HepG2 (cell line): ENCODE data around the gene NELL1. TPM values are rescaled to one million over a fixed set of nuclear protein-coding genes. Genes with fewer than 3 reads are reported as not detected.

Experiments
- ATAC-seq: fragments of 200-7000 bp; cut with Tn5 transposase; 3 replicates; pipeline ENCODE4 v1.9.1; 2020; ENCODE audit warnings: mild to moderate bottlenecking, moderate library complexity
- BruUV-seq: library from RNA; stranded (reverse); fragments of 400-500 nt; replicated peaks from 2 replicates; lab custom pipeline; 2021; lab: Mats Ljungman, UMichigan
- CTCF ChIA-PET: fragments of 300-600 bp; formaldehyde crosslinking; extraction: SDS; loops from one replicate; lab custom pipeline; 2021; ENCODE audit warnings: low total read pairs, inconsistent platforms, low intra/inter-chr PET ratio; lab: Yijun Ruan, JAX
- POLR2A ChIA-PET: fragments of 350-600 bp; sonication (Branson Sonifier 250); formaldehyde crosslinking; loops from one replicate; lab custom pipeline; 2020; ENCODE audit warnings: antibody characterized with exemption, inconsistent platforms; lab: Yijun Ruan, JAX
- DNase-seq: peaks from one replicate; pipeline ENCODE4 v3.0.0-alpha.2; 2015; ENCODE audit warnings: low spot score
- FAIRE-seq: peaks from 3 replicates; lab custom pipeline; 2011; peaks lifted over from hg19 to GRCh38; lab: Jason Lieb, UNC
- H2AFZ ChIP-seq: one replicate; pipeline ENCODE4 v1.6.1; 2011; ENCODE audit warnings: low read length, inconsistent platforms
- H3K27ac ChIP-seq: fragments of 300-600 bp; 3 replicates; pipeline ENCODE4 v1.8.0; 2011; ENCODE audit warnings: mixed run types, mild to moderate bottlenecking, mixed read lengths, low read length, inconsistent platforms; ENCODE audit not compliant: insufficient read depth; ENCODE audit errors: extremely low read length
- H3K27me3 ChIP-seq, 2 experiments: fragments of 200-600 bp in 1 of 2; 2 replicates in 1 of 2; 3 replicates in 1 of 2; pipeline versions ENCODE4 v1.6.0 to v1.8.0; 2011; ENCODE audit warnings: low read length in 2 of 2, mild to moderate bottlenecking in 2 of 2, moderate library complexity in 2 of 2, inconsistent platforms in 1 of 2; ENCODE audit not compliant: insufficient read depth in 2 of 2, control insufficient read depth in 1 of 2
- H3K36me3 ChIP-seq, 2 experiments: fragments of 200-600 bp in 1 of 2; replicated peaks in 1 of 2; 2 replicates in 1 of 2; 3 replicates in 1 of 2; pipeline versions ENCODE4 v1.5.1 to v1.8.0; 2011; ENCODE audit warnings: low read length in 2 of 2, inconsistent platforms in 1 of 2; ENCODE audit not compliant: insufficient read depth in 2 of 2, control insufficient read depth in 1 of 2
- H3K4me1 ChIP-seq: 2 replicates; pipeline ENCODE4 v1.5.1; 2012; ENCODE audit warnings: low read length, inconsistent platforms; ENCODE audit not compliant: insufficient read depth
- H3K4me2 ChIP-seq: 2 replicates; pipeline ENCODE4 v1.6.0; 2011; ENCODE audit warnings: low read depth, low read length, inconsistent platforms
- H3K4me3 ChIP-seq, 3 experiments: fragments of 200-600 bp in 1 of 3; sonication (generic), shearing (Covaris generic) in 1 of 3; replicated peaks in 1 of 3; 2 replicates each; pipeline ENCODE4 v1.5.1; 2011 to 2016; ENCODE audit warnings: low read length in 3 of 3, inconsistent platforms in 2 of 3, low read depth in 2 of 3, mild to moderate bottlenecking in 2 of 3, control low read depth in 1 of 3, mixed read lengths in 1 of 3; ENCODE audit not compliant: insufficient read depth in 1 of 3
- H3K79me2 ChIP-seq: one replicate; pipeline ENCODE4 v1.6.1; 2011; ENCODE audit warnings: low read length, inconsistent platforms; ENCODE audit not compliant: insufficient read depth
- H3K9ac ChIP-seq: 2 replicates; pipeline ENCODE4 v1.6.0; 2011; ENCODE audit warnings: mild to moderate bottlenecking, low read depth, low read length, inconsistent platforms; ENCODE audit not compliant: insufficient read depth
- H3K9me3 ChIP-seq: 2 replicates; pipeline ENCODE4 v1.5.1; 2012; ENCODE audit warnings: mild to moderate bottlenecking, low read length
- H4K20me1 ChIP-seq: 2 replicates; pipeline ENCODE4 v1.6.0; 2011; ENCODE audit warnings: inconsistent platforms, mild to moderate bottlenecking, low read length, moderate library complexity; ENCODE audit not compliant: insufficient read depth
- DMTF1 ChIP-seq: sonication (generic); formaldehyde crosslinking; IDR thresholded peaks from 2 replicates; pipeline ENCODE4 v1.4.0; 2020; ENCODE audit warnings: mild to moderate bottlenecking, missing genetic modification reagents
- E2F2 ChIP-seq: sonication (generic); formaldehyde crosslinking; IDR thresholded peaks from 2 replicates; pipeline ENCODE4 v1.4.0; 2020; ENCODE audit warnings: missing genetic modification reagents, borderline replicate concordance
- HDAC2 ChIP-seq: sonication (generic); formaldehyde crosslinking; IDR thresholded peaks from 2 replicates; pipeline ENCODE4 v1.4.0; 2020; ENCODE audit warnings: missing genetic modification reagents
- MED8 ChIP-seq: sonication (generic); formaldehyde crosslinking; IDR thresholded peaks from 2 replicates; pipeline ENCODE4 v1.8.1; 2023; ENCODE audit warnings: mild to moderate bottlenecking, missing genetic modification reagents; ENCODE audit not compliant: insufficient replicate concordance
- NFYC ChIP-seq: IDR thresholded peaks from 2 replicates; pipeline ENCODE4 v1.6.1; 2016; ENCODE audit warnings: missing genetic modification reagents, missing compliant biosample characterization
- PAWR ChIP-seq: sonication (generic); formaldehyde crosslinking; IDR thresholded peaks from 2 replicates; pipeline ENCODE4 v1.4.0; 2020; ENCODE audit warnings: missing genetic modification reagents, mild to moderate bottlenecking, borderline replicate concordance
- RBFOX2 ChIP-seq: fragments of 200-400 bp; formaldehyde crosslinking; IDR thresholded peaks from 2 replicates; pipeline ENCODE4 v1.6.1; 2017; ENCODE audit warnings: low read depth, mild to moderate bottlenecking, low read length
- SOX6 ChIP-seq, 2 experiments: fragments of 450-650 bp in 1 of 2; sonication (generic) in 1 of 2; formaldehyde crosslinking in 1 of 2; IDR thresholded peaks; 2 replicates each; pipeline versions ENCODE4 v1.4.0 to v1.6.1; 2017 to 2020; ENCODE audit warnings: antibody characterized with exemption in 1 of 2, mild to moderate bottlenecking in 1 of 2, missing genetic modification reagents in 1 of 2
- ZBTB38 ChIP-seq: sonication (generic); formaldehyde crosslinking; IDR thresholded peaks from 2 replicates; pipeline ENCODE4 v1.5.1; 2020; ENCODE audit warnings: mild to moderate bottlenecking, missing genetic modification reagents
- ZFYVE20 ChIP-seq: sonication (generic); formaldehyde crosslinking; IDR thresholded peaks from 2 replicates; pipeline ENCODE4 v1.8.0; 2023; ENCODE audit warnings: low read depth, mild to moderate bottlenecking, moderate library complexity, missing genetic modification reagents, borderline replicate concordance
- ZNF598 ChIP-seq: sonication (generic); formaldehyde crosslinking; IDR thresholded peaks from 2 replicates; pipeline ENCODE4 v1.5.1; 2020; ENCODE audit warnings: mild to moderate bottlenecking, missing genetic modification reagents, borderline replicate concordance
- ZNF773 ChIP-seq: sonication (generic); formaldehyde crosslinking; IDR thresholded peaks from 2 replicates; pipeline ENCODE4 v1.4.0; 2020; ENCODE audit warnings: missing genetic modification reagents, borderline replicate concordance
- ZNF782 ChIP-seq: sonication (generic); formaldehyde crosslinking; IDR thresholded peaks from 2 replicates; pipeline ENCODE4 v1.4.0; 2020; ENCODE audit warnings: missing genetic modification reagents, mild to moderate bottlenecking, borderline replicate concordance
- WGBS: methylation state at CpG from one replicate; pipeline ENCODE4 v1.1.6; 2017; ENCODE audit warnings: low lambda C conversion rate; 5-methylcytosine and 5-hydroxymethylcytosine counted together
- in situ Hi-C: cut with HindIII; loops from 2 replicates; pipeline ENCODE4 v1.10.0; 2017; ENCODE audit warnings: low pct_unique_long_range_greater_than_20kb; ENCODE audit not compliant: extremely low pct_ligation_motif_present
- intact Hi-C: fragments of 100-400 bp; cut with micrococcal nuclease; formaldehyde crosslinking; loops from one replicate; pipeline ENCODE4 v1.10.0; 2022; ENCODE audit not compliant: unreplicated experiment
- polyA plus RNA-seq, 8 experiments: library from polyadenylated mRNA; depleted of rRNA in 3 of 8; stranded (reverse) in 7 of 8; unstranded in 1 of 8; fragments of >200 nt; fragmentation: Illumina TruSeq in 4 of 8; extraction: Trizol in 4 of 8; gene quantifications; 2 replicates each; pipeline versions ENCODE4 v1.2.1 to v1.2.3, GENCODE V29; 2011 to 2016; ENCODE audit warnings: low read depth in 4 of 8, missing spikeins in 1 of 8, mixed read lengths in 1 of 8; ENCODE audit not compliant: insufficient read depth in 1 of 8
- total RNA-seq, 5 experiments: library from RNA; depleted of rRNA; stranded (reverse); fragments of >200 nt; fragmentation: Illumina TruSeq; extraction: Trizol; gene quantifications; 2 replicates each; pipeline ENCODE4 v1.2.3, GENCODE V29; 2016; ENCODE audit warnings: low read depth in 1 of 5
- TF ChIP-seq, protein P1 (sequence below): sonication (generic); formaldehyde crosslinking; IDR thresholded peaks from 2 replicates; pipeline ENCODE4 v1.8.0; 2022; ENCODE audit warnings: mild to moderate bottlenecking, missing genetic modification reagents, moderate library complexity

The NELL1 gene
- total and polyA plus RNA-seq, 2 of the 13 experiments (the other 11 are each of a cell fraction or from before 2014, with no cell fraction given), result not detected

DNA sequence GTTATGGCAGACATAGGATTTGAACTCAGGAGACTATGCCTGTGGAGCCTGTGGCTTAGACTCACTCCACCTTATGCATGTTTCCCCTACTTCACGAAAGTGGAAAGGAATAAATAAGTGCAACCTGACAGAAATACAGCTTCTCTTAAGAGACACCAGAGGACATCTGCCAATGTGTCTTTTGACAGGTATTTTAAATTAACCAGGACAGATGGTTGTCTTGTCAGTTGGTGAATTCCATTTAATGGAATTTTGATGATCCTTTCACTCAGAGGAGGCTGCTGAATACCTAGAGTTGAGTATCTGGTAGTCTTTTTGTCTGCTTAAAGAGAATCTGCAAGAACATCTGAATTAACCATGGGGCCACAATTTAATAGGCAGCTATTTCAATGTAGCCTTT lies 46.1 kb downstream of the NELL1 start:
- in situ Hi-C loops (no loop called here), intact Hi-C loops (no loop called here)
- no peaks in the 10 kb centered on the region for H3K27me3 ChIP-seq
- no peaks in the 10 kb centered on the region for H3K36me3 ChIP-seq
- no peaks in the 10 kb centered on the region for H3K79me2 ChIP-seq
- no TSS peak for BruUV-seq
- no peaks in the 10 kb centered on the region for H4K20me1 ChIP-seq
- 6% methylated on average over 1 of the region's 1 CpG for WGBS
- no peak overlapping the region for H3K9ac ChIP-seq
- POLR2A ChIA-PET, result no interaction called here
- H3K9me3 ChIP-seq, result no peaks in the 10 kb centered on the region
- no peak overlapping the region for H3K4me3 ChIP-seq
- ATAC-seq (no peak), FAIRE-seq (no peak), DNase-seq (no peak)
- H2AFZ ChIP-seq, result no peak overlapping the region
- H3K4me2 ChIP-seq, result no peak overlapping the region
- CTCF ChIA-PET, result no interaction called here
- H3K27ac ChIP-seq, result no peak overlapping the region
- no peaks in the 10 kb centered on the region for H3K4me1 ChIP-seq
- TF ChIP-seq NFYC, result no peak

GRCh38 chr11:20715931-20716330 lies 46.5 kb downstream of the NELL1 start:
- in situ Hi-C loops, result no loop called here
- Histone ChIP-seq H3K27me3 (no peaks in the 10 kb centered on the region), H3K4me2 (no peak overlapping the region), H3K27ac (no peak overlapping the region), H3K4me1 (no peaks in the 10 kb centered on the region), H3K9ac (no peak overlapping the region), H4K20me1 (no peaks in the 10 kb centered on the region), H3K9me3 (no peaks in the 10 kb centered on the region), H3K4me3 (no peak overlapping the region), H2AFZ (no peak overlapping the region), H3K36me3 (no peaks in the 10 kb centered on the region), H3K79me2 (no peaks in the 10 kb centered on the region)
- ChIA-PET CTCF (no interaction called here), POLR2A (no interaction called here)
- intact Hi-C loops, result no loop called here
- WGBS, result 3% methylated on average over 3 of the region's 3 CpGs
- no peak for DNase-seq
- no peak for FAIRE-seq
- no peak for ATAC-seq
- BruUV-seq, result no TSS peak
- TF ChIP-seq ZNF782 (CRISPR knock-in tag), result no peak
- no peak for TF ChIP-seq ZFYVE20 (CRISPR knock-in tag)
- no peak for TF ChIP-seq SOX6 (IDR thresholded peaks at IDR 0.05)
- TF ChIP-seq SOX6 (CRISPR knock-in tag; IDR thresholded peaks at IDR 0.05), result no peak
- TF ChIP-seq RBFOX2, result no peak
- TF ChIP-seq DMTF1 (CRISPR knock-in tag), result no peak
- no peak for TF ChIP-seq ZBTB38 (CRISPR knock-in tag)
- TF ChIP-seq MED8, result no peak
- TF ChIP-seq, protein P1, sequence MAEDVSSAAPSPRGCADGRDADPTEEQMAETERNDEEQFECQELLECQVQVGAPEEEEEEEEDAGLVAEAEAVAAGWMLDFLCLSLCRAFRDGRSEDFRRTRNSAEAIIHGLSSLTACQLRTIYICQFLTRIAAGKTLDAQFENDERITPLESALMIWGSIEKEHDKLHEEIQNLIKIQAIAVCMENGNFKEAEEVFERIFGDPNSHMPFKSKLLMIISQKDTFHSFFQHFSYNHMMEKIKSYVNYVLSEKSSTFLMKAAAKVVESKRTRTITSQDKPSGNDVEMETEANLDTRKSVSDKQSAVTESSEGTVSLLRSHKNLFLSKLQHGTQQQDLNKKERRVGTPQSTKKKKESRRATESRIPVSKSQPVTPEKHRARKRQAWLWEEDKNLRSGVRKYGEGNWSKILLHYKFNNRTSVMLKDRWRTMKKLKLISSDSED (CRISPR knock-in tag), result no peak
- no peak for TF ChIP-seq ZNF598
- no peak for TF ChIP-seq HDAC2 (CRISPR knock-in tag)
- no peak for TF ChIP-seq PAWR
- no peak for TF ChIP-seq ZNF773 (CRISPR knock-in tag)
- TF ChIP-seq E2F2 (CRISPR knock-in tag), result no peak
